ENCODE data around the gene SQSTM1. TPM values are rescaled to one million over a fixed set of nuclear protein-coding genes. Genes with fewer than 3 reads are reported as not detected.

The SQSTM1 gene
- total and polyA plus RNA-seq, 9 of the 15 experiments (the other 6 are each of a cell fraction or from before 2014, with no cell fraction given), result 5.6 to 148 (median 64.0) TPM

DNA sequence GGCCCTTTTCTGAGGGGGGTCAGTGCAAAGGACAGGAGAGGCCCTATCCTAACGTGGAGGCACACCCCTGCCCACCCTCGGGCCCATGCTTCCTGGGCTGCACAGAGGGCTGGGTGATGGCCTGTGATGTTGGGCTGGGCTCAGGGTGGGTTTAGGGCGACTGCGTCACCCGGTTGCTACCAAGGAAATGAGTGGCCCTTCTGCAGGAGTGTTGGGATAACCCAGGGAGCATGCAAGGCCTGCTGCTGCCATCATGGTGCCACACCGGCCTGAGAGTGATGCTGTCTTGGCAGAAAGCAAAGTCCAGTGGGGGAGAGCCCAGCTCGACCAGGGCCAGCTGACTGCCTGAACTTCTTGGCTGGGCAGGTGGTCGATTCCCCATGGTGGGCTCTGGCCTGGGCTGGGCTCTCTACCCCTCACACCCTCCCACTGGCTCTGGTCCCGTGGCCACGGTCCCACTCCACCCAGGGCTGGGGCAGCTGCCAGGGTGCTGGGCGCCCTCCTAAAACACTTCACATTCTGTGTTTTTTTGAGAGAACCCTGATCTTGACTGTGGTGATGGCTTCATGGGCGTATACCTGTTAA is 59.5 kb downstream of the SQSTM1 start:
- FAIRE-seq, result no peak

More for the DNA sequence above, 59.5 kb downstream of the SQSTM1 start:
- Histone ChIP-seq H3K79me2 (ENCODE audit: control insufficient read depth, insufficient read depth, low read length) (no peaks in the 10 kb centered on the region), H3K9ac (ENCODE audit: insufficient read depth in 1 of 2, low read depth in 2 of 2, low read length in 2 of 2) (no peak overlapping the region; a peak in 1 of 4 replicates), H3K9me1 (ENCODE audit: control insufficient read depth, insufficient read depth, low read length) (no peaks in the 10 kb centered on the region), H4K20me1 (replicated peaks; ENCODE audit: control insufficient read depth, insufficient read depth, low read length) (no peaks in the 10 kb centered on the region; the same call in 1 of the 2 replicates), H3K27me3 (ENCODE audit: control insufficient read depth in 2 of 2, insufficient read depth in 2 of 2, low read length in 2 of 2) (no peaks in the 10 kb centered on the region), H3K36me3 (ENCODE audit: control insufficient read depth, insufficient read depth, low read length) (peaks cover 68% of the 10 kb centered on the region), H3K27ac (ENCODE audit: extremely low read depth, low read depth, low read length) (no peak overlapping the region), H3K4me2 (ENCODE audit: insufficient read depth, low read length) (no peak overlapping the region), H3K4me1 (replicated peaks in 1 of 2; ENCODE audit: control insufficient read depth in 2 of 2, insufficient read depth in 2 of 2, low read length in 2 of 2) (no peaks in the 10 kb centered on the region), H3K4me3 (no peak overlapping the region), H2AFZ (ENCODE audit: low read depth, low read length) (no peak overlapping the region), H3K9me3 (replicated peaks; ENCODE audit: control insufficient read depth, insufficient read depth, low read depth, low read length) (peaks cover 17% of the 10 kb centered on the region)
- BruUV-seq (replicated peaks), result no TSS peak
- DNase-seq (ENCODE audit: extremely low read depth in 1 of 4, low spot score in 3 of 4) (no peak), ATAC-seq (no peak)
- in situ Hi-C loops (cut with MboI), result no loop called here
- POLR2A ChIA-PET, result no interaction called here
- 88% methylated on average over 12 of the region's 12 CpGs for WGBS (ENCODE audit: insufficient coverage, low coverage, missing lambda C conversion rate)
- intact Hi-C loops (cut with micrococcal nuclease), result no loop called here
- CTCF ChIA-PET (ENCODE audit: low intra/inter-chr PET ratio), result no interaction called here
- TF ChIP-seq NFRKB (IDR thresholded peaks at IDR 0.05; ENCODE audit: low read depth) (no peak), HMG20B (CRISPR knock-in tag; IDR thresholded peaks at IDR 0.05) (no peak), MAFK (IDR thresholded peaks at IDR 0.05; ENCODE audit: low read length) (no peak), PTTG1 (tag; IDR thresholded peaks at IDR 0.05; ENCODE audit: low read depth) (no peak), CCAR2 (IDR thresholded peaks at IDR 0.05; ENCODE audit: low read depth, low read length) (no peak), HSF4 (CRISPR knock-in tag; IDR thresholded peaks at IDR 0.05; ENCODE audit: borderline replicate concordance) (no peak), CREM (IDR thresholded peaks at IDR 0.05; ENCODE audit: low read depth) (no peak), ZNF311 (CRISPR knock-in tag; IDR thresholded peaks at IDR 0.05) (no peak), ZNF444 (CRISPR knock-in tag; IDR thresholded peaks at IDR 0.05) (no peak), MAX (CRISPR knock-in tag; IDR thresholded peaks at IDR 0.05) (no peak), USF1 (CRISPR knock-in tag; IDR thresholded peaks at IDR 0.05) (no peak), CBFA2T2 (conservative IDR thresholded peaks at IDR 0.05) (no peak), ZNF584 (CRISPR knock-in tag; IDR thresholded peaks at IDR 0.05; ENCODE audit: low read depth) (no peak), FOSL1 (tag; conservative IDR thresholded peaks at IDR 0.05) (no peak), STAT5B (CRISPR knock-in tag; IDR thresholded peaks at IDR 0.05) (no peak), HMGN3 (IDR thresholded peaks at IDR 0.05; ENCODE audit: borderline replicate concordance, extremely low read depth, insufficient read length, low read depth, low read length) (no peak), BRCA1 (IDR thresholded peaks at IDR 0.05) (no peak), BRCA1 (CRISPR knock-in tag; IDR thresholded peaks at IDR 0.05) (no peak)
- TF ChIP-seq, protein P1, sequence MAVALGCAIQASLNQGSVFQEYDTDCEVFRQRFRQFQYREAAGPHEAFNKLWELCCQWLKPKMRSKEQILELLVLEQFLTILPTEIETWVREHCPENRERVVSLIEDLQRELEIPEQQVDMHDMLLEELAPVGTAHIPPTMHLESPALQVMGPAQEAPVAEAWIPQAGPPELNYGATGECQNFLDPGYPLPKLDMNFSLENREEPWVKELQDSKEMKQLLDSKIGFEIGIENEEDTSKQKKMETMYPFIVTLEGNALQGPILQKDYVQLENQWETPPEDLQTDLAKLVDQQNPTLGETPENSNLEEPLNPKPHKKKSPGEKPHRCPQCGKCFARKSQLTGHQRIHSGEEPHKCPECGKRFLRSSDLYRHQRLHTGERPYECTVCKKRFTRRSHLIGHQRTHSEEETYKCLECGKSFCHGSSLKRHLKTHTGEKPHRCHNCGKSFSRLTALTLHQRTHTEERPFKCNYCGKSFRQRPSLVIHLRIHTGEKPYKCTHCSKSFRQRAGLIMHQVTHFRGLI (CRISPR knock-in tag; IDR thresholded peaks at IDR 0.05), result no peak
- TF ChIP-seq, protein P2, sequence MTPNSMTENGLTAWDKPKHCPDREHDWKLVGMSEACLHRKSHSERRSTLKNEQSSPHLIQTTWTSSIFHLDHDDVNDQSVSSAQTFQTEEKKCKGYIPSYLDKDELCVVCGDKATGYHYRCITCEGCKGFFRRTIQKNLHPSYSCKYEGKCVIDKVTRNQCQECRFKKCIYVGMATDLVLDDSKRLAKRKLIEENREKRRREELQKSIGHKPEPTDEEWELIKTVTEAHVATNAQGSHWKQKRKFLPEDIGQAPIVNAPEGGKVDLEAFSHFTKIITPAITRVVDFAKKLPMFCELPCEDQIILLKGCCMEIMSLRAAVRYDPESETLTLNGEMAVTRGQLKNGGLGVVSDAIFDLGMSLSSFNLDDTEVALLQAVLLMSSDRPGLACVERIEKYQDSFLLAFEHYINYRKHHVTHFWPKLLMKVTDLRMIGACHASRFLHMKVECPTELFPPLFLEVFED (CRISPR knock-in tag; conservative IDR thresholded peaks at IDR 0.05), result no peak

Measured in K562 (cell line).